D721Med (cell line): Measurements from ENCODE around the gene GMDS.

ENCODE experiments used
- DNase-seq: peaks from one replicate; pipeline ENCODE4 v3.0.0; 2011; ENCODE audit warnings: low spot score; ENCODE audit not compliant: insufficient read length
- FAIRE-seq: peaks from 2 replicates; lab custom pipeline; 2011; peaks lifted over from hg19 to GRCh38; lab: Jason Lieb, UNC
- TF ChIP-seq, protein P1 (sequence below): IDR thresholded peaks from 2 replicates; pipeline ENCODE4 v1.5.1; 2012; ENCODE audit warnings: mild to moderate bottlenecking, control low read depth; ENCODE audit not compliant: insufficient read depth; ENCODE audit errors: missing control alignments

Gene GMDS

DNA sequence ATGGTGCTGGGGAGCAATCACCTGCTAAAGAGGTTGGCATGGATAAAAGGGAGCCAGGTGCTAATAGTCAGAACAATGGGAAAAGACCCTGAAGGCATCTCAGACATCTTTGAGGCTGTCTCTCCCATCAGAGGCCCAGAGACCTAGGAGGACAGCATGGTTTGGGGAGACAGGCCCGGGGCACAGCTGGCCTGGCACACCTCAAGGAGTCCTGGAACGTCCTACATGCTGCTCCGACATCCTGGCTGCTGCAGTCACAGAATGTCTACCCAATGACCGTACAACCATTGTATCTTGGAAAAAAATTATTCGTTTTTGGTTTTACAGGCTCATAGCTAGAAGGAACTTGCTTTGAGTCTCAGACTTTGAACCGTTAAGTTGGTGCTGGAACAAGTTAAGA lies 4.4 kb downstream of the GMDS start:
- TF ChIP-seq, protein P1, sequence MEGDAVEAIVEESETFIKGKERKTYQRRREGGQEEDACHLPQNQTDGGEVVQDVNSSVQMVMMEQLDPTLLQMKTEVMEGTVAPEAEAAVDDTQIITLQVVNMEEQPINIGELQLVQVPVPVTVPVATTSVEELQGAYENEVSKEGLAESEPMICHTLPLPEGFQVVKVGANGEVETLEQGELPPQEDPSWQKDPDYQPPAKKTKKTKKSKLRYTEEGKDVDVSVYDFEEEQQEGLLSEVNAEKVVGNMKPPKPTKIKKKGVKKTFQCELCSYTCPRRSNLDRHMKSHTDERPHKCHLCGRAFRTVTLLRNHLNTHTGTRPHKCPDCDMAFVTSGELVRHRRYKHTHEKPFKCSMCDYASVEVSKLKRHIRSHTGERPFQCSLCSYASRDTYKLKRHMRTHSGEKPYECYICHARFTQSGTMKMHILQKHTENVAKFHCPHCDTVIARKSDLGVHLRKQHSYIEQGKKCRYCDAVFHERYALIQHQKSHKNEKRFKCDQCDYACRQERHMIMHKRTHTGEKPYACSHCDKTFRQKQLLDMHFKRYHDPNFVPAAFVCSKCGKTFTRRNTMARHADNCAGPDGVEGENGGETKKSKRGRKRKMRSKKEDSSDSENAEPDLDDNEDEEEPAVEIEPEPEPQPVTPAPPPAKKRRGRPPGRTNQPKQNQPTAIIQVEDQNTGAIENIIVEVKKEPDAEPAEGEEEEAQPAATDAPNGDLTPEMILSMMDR: no peak
- no peak for DNase-seq
- no peak for FAIRE-seq

DNA sequence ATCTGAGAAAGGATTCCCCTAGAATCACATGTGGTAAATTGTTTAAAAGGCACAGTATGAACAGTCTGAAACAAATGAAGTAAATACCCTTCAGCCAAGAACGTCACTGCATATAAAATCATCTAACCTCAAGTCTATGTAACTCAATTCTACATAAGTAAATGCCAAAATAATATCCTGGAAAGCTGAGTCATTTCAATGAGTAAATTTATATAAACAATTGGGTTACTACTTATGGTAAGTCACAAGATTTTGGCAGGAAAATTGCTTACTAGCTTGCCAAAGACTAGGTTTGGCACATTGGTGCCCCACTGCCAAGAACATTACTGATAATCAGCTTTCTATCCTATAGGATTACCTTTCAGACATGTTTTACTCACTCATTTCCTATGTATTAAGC lies 8.4 kb downstream of the GMDS start:
- TF ChIP-seq, protein P1: no peak
- FAIRE-seq: no peak
- DNase-seq: no peak

DNA sequence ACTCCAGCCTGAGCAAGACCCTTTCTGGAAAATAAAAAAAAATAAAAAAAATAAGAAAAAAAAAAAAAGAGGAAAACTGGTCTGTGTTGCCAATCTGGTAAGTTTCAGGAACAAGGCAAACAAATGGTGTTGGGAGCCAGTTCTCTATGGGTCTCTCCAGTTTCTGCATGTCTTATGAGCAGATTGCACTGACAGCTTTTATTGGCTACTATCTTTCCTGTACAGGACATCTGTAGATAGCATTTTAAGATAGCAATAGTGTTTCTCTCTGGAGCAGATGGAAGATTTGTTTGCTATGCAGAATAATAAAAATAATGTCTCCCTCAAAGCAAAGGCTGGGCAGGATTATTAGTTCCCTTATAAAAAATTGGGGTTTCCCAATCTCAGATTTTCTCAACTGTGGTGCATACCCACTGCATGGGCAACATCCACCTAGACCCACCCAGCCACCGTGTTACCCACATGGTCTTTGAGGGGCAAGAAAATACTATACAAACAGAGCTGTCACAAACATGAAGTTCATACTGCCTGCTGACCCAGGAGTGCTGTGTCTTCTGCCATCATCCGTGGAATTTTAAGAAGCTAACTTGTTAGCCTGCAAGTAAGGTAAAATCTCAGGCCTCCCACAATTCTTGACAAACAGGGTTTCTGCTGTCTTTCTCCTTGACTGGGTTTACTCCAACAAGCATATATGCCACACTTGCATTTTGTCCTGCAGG lies 9.5 kb downstream of the GMDS start:
- DNase-seq: no peak
- no peak for FAIRE-seq
- TF ChIP-seq, protein P1: no peak

DNA sequence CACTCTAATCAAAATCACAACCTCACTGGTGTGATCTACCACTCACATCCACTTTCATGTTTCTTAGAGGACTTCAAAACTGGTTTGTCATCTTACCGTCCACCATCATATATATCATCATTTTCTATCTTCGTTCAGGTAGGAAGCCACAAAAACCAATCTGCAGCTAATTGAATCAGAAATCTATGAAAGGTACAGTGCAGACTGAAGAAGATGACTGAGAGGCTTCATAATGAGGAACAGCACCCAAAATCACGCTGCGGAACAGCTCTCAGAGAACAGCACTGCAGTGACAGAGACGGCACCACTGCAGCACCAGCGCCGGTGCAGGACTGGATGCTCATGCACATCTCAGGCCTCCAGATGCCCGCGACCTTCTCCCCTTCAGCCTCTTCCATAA lies 13.0 kb downstream of the GMDS start:
- FAIRE-seq (no peak), DNase-seq (no peak)
- TF ChIP-seq, protein P1: no peak

DNA sequence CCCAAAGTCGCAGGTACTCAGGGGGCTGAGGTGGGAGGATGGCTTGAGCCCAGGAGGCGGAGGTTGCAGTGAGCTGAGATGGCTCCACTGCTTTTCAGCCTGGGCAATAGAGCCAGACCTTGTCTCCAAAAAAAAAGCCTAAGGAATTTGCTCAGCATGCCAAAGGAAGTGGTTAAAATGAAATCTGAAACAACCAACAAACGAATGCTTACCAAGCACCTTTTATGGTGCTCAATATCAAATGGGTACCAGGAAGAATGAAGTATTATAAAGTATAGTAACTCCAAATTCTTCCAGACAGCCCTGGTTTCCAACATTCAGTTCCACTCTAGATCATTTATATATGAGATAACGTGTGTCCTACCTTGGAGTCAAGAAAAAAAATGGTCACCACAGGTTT lies 14.0 kb downstream of the GMDS start:
- FAIRE-seq (no peak), DNase-seq (no peak)
- TF ChIP-seq, protein P1: no peak

DNA sequence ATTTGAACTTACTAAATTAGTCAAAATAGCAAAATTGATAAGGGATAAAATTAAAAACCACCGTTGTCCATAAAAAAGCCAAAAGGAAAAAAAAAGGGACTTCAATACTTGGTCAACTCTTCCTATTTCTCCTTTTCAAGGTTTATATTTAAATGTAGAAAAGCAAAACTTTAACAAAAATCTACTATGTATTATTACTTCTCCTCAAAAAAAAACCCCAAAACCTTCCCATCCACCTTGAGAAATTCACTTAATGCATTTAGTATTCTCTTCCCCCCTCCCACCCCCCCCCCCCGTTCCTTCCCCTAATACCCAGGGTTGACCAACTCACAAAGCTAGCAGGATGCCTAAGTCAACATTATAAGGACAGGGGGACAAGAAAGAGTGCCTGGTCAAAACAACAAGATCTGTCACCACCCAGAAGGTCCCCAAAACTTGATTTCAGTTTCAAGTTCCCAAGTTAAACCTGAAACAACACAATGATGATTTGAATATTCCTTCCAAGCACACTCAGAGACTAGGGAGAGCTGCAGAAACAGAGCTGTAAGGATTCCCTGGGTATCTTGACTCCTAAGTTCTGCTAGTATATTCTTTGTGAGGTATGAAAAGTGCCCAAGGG lies 14.6 kb downstream of the GMDS start:
- DNase-seq (no peak), FAIRE-seq (no peak)
- TF ChIP-seq, protein P1: no peak

DNA sequence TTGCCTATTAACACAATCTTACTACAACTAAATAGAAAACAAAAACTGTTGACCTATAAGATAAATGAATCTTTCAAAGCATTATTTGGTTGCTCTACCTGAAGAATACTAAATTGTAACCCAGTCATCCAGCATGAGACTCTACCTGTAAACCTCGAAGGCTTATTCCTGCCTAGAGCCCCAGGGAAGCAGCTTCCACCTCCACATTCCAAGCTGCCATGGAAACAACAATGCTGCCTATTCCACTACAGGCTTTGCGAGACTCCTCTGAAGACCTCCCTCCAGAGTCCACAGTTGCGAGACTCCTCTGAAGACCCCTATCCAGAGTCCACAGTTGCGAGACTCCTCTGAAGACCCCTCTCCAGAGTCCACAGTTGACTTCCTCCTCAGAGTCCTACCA lies 15.7 kb downstream of the GMDS start:
- FAIRE-seq: no peak
- DNase-seq: no peak
- TF ChIP-seq, protein P1: no peak
